NCI-H226 (cell line): ENCODE results near the gene EVC.
A peak's percentile ranks its signal among the peaks of the same experiment; 100 is the strongest.

Experiments used
- DNase-seq: peaks from one replicate; pipeline ENCODE4 v3.0.0-alpha.2; 2015

The EVC gene

DNA sequence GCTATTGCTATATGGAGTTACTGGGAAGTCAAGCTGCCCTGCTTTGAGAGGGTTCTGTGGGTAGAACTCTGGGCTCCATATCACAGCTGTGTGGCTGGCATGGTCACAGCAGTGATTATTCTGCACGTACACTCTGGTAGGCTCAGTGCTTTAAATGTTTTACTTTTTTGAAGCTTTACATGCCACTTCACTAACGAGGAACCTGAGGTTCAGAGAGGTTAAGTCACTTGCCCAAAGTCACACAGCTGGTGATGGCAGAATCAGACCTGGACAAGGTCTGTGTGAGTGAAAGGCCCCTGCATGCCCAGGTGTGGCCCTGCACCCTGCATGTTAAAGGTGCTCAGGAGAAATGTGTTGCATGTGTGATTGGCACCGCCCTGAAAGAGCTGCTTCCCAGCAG, 24.5 kb downstream of the EVC start:
- DNase-seq = no peak

DNA sequence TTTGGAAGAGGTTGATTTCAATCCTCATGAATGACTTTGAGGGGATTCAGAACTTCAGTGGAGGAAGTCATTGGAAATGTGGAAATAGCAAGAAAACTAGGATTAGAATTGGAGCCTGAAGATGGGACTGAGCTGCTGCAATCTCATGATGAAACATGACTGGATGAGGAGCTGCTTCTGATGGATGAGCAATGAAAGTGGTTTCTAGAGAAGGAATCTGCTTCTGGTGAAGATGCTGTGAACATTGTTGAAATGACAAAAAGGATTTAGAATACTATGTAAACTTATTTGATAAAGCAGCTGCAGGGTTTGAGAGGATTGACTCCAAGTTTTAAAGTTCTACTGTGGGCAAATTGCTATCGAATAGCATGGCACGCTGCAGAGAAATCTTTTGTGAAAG, 27.1 kb downstream of the EVC start:
- no peak for DNase-seq

DNA sequence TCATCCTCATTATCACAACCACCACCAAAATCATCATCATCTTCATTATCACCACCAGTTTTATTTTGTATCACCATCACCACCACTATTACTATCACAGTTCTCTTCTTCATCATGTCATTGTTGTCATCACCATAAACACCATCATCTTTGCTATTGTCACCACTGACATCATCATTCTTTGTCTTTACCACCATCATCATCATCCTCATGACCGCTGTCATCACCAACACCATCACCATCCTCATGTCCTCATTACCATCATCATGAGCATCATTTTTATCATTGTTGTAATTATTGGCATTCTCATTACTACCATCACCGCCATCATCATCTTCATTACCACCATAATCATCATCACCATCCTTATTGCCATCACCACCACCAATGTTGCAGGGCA, 31.4 kb downstream of the EVC start:
- DNase-seq = no peak

DNA sequence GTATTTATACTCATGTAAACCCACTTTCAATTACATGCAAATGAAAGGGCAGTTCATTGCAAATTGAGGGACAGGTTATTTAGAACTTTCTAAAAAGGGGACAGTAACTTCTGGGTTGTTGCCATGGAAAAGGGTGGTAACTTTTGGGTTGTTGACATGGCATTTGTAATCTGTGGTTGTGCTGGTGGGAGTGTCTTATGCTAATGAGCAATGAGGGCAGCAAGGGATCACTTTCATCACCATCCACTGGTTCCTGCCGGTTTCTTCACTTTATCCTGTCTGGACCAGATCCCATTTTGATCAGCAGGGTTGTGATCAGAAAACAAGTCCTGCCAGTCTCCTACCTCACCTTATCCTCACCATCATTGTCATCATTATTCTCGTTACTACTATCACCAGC, 32.0 kb downstream of the EVC start:
- DNase-seq = no peak

DNA sequence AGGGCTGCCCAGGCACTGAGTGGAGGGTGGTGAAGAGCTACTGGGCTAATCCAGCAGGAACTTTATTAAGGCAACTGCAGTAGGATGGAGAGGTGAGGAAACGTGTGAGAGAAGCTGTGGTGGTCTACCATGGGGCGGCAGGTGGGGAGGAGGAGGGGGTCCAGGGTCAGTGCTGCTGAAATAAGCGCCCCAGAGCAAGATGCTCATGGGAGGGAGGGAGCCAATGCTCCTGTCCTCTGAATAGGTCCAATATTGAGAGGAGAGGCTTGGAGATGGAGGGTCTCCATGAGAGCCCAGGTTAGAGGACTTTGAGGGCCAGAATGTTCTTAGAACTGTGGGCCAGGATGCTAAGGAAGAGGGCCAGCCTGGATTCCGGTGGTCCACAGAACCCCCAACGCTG, 35.2 kb downstream of the EVC start:
- DNase-seq = no peak

DNA sequence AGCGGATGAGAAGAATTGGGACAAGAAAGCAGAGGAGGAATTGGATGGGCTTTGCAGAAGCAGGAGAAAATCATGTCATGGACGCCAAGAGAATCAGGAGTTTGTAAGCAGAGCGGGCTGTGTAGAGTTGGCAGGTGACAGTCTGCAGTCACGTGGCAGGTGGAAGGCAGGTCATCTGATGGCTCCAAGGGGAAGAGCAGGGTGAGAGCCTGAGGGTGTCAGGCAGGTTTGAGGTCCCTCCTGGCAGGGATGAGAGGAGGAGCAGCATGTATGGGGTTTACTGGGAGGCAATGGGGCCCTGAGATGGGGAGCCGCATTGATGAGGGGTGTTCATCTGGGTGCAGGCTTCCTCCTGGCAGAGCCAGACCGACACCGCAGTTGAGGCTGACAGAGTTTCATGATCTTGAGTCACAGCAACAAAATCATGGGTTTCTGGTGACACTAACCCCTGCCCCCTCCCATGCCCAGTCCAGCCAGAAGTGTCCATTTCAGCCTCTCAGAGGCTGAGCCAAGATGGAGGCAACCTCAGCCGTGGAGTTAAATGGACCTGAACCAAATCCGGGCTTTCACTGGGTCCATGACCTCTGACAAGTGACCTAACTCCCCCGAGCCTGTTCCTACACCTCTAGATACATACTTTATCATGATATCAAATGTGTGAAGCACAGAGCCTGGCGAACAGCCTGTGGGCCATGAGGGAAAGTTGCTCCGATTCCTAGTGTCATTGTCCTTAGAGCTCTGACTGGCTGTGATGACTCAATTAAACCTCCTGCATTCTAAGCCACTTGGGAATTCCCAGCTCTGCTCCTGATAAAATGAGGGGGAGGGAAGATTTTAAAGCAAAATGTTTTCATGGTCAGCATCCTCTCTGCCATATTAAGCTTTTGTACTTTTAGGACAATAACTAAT, 36.1 kb downstream of the EVC start:
- peak; percentile 32 for DNase-seq

DNA sequence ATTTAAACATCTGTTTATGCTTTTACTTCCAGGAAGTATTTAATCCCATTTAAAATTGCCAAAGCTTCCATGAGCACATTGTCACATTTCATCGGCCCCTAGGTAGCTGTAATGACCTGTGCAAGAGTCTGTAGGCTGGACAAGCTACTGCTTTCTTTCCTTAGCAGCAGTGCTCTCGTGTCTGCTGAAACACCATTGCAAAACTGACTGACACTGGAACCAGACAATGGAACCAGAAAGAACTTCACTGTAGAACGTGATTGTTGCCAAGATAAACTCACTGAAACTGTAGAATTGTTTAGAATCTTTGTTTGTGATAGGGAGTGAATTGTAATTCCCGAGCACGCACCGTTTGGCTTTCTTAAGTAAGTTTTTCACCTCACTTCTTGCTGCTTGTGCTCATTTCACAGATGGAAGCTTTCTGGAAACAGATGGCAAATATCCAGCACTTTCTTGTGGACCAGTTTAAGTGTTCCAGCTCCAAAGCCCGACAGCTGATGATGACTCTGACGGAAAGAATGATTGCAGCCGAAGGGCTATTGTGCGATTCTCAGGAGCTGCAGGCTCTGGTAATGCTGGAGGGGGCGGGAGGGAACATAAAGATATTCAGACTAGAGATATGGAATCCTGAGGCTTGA, 36.9 kb downstream of the EVC start:
- peak; percentile 90 for DNase-seq

DNA sequence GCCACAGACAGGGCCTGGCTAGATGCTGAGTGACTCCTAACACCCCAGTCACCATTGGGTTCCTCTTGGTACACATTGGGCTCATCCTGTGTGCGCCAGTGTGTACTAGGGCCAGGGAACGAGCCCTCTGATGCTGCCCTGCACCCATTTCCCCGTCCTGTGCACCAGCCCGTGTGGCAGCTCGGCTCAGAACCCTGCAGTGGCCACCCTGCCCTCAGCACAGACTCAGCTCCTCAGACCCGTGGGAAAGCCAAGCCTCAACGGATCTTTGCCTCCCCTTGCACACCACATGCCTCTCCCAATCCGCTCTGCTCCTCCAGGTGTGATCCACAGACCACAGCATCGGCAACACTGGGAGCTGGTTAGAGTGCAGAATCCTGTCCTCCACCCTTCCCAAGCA, 38.6 kb downstream of the EVC start:
- DNase-seq = no peak

DNA sequence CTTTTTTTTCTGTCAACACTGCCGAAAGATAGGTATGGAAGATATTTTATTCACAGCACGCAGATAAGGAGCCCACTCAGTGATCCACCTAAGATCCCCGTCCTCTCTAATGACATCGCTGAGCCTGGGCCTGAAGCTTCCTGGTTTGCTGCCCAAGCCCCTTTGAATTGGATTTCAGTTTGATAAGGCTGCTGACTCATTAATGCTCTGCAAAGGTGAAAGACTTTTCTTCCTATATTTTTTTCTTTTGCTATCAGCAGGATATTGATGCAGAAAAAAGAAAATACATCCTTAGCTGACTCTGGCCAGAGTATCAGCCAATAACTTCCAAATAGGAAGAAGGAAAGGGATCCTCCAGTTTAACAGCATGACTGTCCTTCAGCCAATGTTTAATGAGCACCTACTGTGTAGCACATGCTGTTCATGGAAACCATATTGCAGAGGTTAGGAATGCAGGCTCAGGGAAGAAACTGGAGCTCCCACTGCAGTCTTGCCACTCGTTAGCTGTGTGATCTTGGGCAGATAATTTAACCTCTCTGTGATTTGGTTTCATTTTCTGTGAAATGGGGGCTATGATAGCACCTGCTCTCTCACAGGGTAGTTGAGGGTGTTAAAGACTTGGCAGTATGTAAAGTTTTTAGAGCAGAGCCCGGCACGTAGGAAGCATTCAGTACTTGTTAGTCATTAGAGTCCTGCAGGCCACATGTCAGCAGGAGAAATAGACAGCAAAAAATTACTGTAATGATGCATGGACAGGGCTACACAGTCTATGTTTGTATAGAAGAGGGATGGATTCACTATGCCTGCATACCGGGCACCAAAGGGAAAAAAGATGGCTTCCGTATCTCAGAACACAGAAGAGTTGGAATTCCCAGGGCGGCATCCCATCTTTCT, 39.3 kb downstream of the EVC start:
- peak; percentile 8 for DNase-seq

DNA sequence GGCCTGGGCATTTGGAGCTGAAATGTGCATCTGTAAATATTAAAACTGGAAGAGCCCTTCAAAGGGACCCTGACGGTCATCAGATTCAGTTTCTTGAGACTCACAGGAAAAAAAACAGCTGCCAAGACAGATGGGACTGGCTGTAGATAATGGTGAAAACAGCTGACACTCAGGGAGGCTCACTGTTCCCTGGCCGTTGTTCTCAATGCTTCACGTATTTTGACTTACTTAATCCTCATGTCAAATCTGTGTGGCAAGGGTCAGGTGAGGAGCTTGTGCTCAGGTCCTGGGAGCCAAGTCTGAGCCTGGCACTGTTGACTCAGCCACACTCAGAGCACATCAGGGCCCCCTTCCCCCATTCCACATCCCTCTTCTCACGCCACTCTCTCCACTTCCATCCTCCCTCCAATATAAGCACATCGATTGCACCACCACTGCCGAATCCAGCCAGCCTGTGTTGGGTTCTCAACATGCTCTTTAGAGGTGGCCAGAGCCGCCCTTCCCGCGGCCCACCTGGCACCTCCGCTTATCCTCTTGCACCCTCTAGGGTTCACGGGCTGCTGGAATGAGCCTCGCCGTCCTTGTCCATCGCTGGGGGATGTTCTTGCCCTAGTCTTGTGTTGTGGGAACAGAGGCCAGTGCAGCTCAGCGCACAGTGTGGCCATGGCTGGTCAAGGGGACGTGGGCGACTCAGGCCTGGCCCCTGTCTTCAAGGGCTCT, 40.1 kb downstream of the EVC start:
- no peak for DNase-seq

DNA sequence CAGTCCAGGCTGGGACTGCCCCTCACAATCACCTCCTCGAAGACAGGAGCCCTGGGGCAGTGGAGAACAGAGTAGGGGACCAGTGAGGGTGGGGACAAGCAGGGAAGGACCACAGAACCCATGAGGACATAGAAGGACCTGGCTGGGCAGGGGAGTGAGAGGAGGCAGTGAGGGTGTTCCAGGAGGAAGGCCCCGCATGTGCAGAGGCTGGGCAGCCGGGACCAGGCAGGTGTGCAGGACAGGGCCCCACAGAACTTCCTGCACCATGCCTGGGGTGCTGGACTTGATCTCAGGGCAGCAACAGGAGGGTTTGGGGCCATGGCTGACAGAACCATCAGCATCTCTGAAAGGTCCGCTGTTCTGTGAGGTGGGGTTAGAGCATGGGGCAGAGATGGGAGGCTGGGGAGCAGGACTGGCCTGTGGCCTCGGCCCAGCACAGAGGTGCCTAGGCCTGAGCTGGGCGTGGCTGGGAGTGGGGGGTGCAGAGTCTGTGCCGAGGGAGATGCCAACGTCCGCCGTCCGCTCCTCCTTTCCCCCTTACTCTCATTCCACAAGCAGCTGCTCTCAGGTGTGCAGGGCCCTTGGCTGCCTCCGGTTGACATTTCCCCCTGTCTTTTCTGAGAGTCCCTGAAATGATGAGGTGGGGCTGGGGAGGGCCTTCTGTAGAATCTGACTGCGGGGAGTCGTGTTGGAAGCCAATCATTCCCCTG, 40.8 kb downstream of the EVC start:
- no peak for DNase-seq

DNA sequence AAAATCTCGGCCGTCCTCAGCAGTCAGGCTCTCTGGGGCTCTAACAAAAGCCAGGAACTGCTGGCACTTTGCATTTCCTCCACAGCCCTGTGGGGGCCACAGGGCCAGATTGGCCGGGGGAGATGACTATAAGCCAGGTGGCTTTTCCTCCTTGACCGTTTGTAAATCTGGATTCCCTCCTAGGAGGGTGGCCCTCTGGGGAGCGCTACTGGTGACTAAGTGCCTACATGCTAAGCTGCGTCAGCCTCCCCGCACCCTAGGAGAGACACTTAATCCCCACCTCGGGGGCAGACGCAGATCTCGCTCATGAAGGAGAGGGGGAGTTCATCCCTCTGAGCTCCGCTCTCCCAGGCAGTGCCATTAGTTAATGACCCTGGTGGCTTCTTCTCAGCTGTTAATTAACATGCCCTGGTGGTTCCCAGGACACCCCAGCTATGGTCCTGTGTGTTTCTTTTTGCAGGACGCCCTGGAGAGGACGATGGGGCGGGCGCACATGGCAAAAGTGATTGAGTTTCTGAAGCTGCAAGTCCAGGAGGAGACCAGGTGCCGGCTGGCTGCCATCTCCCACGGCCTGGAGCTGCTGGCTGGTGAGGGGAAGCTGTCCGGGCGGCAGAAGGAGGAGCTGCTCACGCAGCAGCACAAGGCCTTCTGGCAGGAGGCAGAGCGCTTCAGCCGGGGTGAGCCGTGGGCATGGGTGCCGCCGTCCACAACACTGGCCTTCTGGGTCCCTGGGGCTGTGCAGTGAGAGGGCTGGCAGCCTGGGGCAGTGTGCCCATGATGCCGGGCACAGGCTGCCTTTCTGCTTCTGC, 41.6 kb downstream of the EVC start:
- no peak for DNase-seq

DNA sequence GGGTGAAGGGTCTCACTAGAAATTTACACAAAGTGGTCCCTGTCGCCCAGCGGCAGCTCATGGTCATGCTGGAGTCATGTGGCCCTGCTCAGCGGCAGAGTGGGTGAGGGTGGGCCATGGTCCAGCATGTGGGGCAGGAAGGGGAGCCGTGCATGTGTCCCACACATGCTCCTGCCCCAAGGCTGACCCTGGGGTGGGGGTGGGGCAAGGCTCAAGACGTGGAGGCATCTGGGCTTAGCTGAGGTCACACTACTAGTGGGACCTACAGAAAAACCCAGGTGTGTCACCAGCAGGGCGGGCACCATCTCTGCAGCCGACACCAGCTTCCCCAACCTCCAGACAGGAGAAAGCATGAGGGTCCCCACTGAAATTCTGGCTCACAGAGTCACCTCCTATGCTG, 42.4 kb downstream of the EVC start:
- DNase-seq = no peak

DNA sequence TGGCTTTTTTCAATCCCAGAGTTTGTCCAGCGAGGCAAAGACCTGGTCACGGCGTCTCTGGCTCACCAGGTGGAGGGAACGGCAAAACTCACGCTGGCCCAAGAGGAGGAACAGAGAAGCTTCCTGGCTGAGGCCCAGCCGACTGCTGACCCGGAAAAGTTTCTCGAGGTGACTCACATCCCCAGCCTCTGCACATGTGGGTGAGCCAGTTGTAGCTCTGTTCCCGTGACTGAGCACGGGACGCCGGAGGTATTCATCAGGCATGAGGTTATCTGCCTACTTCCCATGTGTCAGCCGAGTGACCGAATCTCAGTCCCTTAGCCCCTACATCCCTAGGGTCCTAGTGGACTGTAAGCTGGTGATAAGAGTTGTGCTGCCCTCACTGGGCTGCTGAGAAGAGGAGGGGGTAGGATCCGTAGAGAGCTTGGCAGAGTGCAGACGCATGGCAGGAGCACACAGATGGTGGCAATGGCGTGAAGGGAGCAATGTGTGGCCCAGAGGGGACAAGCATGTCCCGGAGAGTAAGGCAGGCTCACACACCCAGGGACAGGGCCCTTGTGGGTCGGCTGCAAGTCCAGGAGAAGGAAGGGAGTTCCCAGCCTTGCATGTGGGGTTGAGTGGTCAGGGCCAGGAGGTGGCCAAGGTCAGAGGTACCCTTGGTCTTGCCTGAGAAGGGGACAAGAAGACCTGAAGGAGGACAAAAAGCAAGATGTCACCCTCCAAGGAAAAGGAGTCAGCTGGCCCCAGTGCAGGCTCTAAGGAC, 42.9 kb downstream of the EVC start:
- DNase-seq = peak; percentile 80

DNA sequence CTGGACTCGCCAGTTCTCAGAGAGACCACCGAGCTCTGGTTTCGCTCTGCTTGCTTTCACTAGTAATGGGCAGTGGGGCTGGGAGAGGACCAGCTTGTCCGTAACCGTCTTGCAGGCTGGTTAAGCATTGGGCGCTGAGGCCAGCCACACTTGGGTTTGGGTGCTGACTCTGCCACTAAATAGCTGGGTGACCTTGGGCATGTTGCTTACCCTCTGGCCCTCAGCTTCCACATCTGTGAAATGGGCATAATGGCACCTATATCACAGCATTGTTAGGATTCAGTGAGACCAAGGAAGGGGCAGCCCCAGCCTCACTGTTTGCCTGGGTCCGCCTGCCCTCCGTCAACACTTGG, 43.5 kb downstream of the EVC start:
- no peak for DNase-seq

DNA sequence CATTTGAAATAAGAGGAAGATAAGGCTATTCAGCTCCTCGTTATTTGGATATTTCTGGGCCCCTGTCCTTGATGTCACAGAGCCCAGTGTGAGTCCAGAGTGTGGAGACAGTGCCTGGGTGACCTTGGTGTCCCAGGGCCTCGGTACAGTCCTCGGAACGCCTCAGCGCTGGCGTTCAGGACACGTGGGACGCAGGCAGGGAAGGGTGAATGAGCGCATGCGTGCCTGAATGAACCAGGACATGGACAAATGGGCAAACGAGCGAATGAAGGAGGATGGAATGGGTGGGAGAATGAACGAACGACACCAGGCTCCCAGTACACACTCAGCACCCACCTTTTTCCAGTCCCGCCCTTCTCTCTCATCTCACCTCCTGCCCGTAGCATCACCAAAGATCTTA, 44.2 kb downstream of the EVC start:
- no peak for DNase-seq

DNA sequence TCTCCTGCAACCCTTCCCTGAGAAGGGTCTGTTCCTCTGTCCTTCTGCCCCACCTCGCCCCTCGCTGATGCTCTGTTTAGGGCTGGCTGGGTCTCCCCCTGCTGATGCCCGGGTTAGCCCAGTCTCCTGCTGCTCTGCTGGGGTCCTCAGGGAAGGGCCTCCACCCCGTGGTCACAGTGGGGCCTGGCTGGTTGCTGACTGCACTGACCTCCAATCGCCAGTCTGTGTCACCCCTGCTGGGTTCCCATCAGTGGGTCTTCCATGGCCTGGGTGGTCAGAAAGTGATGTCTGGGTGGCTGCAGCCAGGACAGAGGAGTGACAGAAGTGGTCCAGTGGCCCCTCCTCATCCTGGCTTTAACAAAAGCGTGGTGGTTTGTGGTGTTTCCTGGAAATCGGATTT, 44.7 kb downstream of the EVC start:
- no peak for DNase-seq

DNA sequence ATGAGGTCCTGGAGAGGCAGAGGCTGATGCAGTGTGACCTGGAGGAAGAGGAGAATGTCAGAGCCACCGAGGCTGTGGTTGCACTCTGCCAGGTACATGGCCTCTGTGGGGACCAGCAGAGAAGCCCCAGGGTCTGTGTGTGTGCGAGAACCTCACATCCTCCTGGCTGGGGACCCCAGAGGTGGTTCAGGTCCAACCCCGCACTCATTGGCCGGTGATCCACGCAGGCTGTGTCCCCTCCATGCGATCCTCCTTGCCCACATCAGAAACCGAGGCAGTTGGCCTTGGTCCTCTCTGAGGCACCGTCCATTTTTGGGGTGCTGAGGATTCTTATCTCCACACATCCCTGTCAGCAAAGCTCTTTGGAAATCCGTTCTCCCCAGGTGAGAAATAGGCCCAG, 45.3 kb downstream of the EVC start:
- no peak for DNase-seq

DNA sequence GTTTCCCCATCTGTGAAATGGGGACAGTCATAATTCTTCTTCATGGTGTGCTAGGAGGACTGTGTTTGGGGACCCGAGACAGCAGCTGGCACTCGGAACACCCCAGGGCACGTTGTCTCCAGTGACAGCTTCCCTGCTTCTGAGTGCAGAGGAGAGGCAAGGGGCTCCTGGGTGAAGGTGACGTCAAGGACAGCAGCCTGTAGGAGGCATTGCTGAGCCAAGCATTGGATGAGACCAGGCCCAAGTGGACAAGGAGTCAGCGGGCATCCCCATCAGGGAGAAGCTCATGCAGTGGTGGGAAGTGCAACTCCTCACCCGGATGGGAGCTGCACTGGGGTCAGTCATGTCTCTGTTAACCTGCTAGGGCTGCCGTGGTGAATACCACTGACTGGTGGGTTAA, 46.1 kb downstream of the EVC start:
- DNase-seq = no peak

DNA sequence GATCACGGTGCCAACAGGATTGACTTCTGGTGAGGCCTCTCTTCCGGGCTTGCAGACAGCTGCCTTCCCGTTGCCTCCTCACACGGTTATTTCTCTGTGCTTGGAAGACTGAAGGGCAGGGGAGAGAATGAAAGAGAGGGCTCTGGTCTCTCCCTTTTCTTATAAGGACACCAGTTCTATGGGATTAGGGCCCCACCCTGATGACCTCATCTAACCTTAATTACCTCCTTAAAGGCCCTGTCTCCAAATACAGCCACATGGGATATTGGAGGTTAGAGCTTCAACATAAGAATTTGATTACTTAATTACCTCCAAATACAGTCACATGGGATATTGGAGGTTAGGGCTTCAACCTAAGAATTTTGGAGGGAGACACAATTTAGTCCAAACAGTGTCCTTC, 46.5 kb downstream of the EVC start:
- DNase-seq = no peak

DNA sequence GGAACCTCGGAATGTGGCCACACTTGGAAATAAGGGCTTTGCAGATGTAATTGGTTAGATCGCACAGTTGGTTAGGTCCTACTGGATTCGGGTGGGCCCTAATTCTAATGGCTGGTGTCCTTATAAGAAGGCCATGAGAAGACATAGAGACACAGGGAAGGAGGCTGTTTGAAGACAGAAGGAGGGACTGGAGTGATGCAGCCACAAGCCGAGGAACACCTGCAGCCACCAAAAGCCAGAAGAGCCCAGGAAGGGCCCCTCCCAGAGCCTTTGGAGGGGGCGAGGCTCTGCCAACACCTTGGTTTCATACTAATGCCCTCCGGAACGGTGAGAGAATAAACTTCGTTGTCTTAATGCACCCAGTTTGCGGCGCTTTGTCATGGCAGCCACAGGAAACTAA, 47.0 kb downstream of the EVC start:
- DNase-seq = no peak
